Body of pancreas (tissue), 4 donors: ENCODE results near the gene IL15RA. TPM values are rescaled to one million over a fixed set of nuclear protein-coding genes. Genes with fewer than 3 reads are reported as not detected.

Experiments
- ATAC-seq: fragments of 150-250 bp; one replicate; pipeline ENCODE4 v1.9.1; 2016
- DNase-seq, 4 donors: peaks; one replicate each; pipeline ENCODE4 v3.0.0-alpha.2; 2019
- H3K27ac ChIP-seq, 4 donors: fragments of 200-600 bp; sonication (generic); 1 replicate in 3 of 4; 2 replicates in 1 of 4; pipeline versions ENCODE4 v1.5.1 to v1.6.1; 2016 to 2019; ENCODE audit warnings: mild to moderate bottlenecking in 1 of 4, mixed read lengths in 1 of 4, moderate library complexity in 1 of 4
- H3K27me3 ChIP-seq, 2 donors: fragments of 200-600 bp; sonication (generic); one replicate each; pipeline ENCODE4 v1.6.0; 2016; ENCODE audit warnings: mild to moderate bottlenecking in 1 of 2
- H3K36me3 ChIP-seq, 2 donors: fragments of 200-600 bp; sonication (generic); replicated peaks in 1 of 2; 2 replicates each; pipeline ENCODE4 v1.5.1; 2016; ENCODE audit warnings: low read depth in 2 of 2; ENCODE audit not compliant: insufficient read depth in 1 of 2
- H3K4me1 ChIP-seq: fragments of 200-600 bp; sonication (generic); one replicate; pipeline ENCODE4 v1.6.0; 2016
- H3K4me3 ChIP-seq, 2 donors: fragments of 200-600 bp; sonication (generic); 1 replicate in 1 of 2; 2 replicates in 1 of 2; pipeline ENCODE4 v1.5.1; 2016 to 2019
- H3K9me3 ChIP-seq, 3 donors: fragments of 200-600 bp; sonication (generic); 1 replicate in 2 of 3; 2 replicates in 1 of 3; pipeline ENCODE4 v1.5.1; 2016
- CTCF ChIP-seq, 7 experiments: fragments of 450-650 bp in 4 of 7; fragments of 200-600 bp in 3 of 7; sonication (generic) in 3 of 7; IDR thresholded peaks; one replicate each; pipeline ENCODE4 v1.5.1; 2016 to 2019; ENCODE audit warnings: antibody characterized with exemption in 7 of 7
- POLR2A ChIP-seq, 3 donors: fragments of 450-650 bp; IDR thresholded peaks; one replicate each; pipeline ENCODE4 v1.6.1; 2016; ENCODE audit warnings: antibody characterized with exemption in 3 of 3, mild to moderate bottlenecking in 2 of 3
- WGBS, 2 donors: methylation state at CpG; one replicate each; pipeline ENCODE4 v1.1.5; 2017; 5-methylcytosine and 5-hydroxymethylcytosine counted together
- intact Hi-C: fragments of 100-400 bp; cut with DNase I; formaldehyde crosslinking; loops from one replicate; pipeline ENCODE4 v1.15.1; 2023
- total RNA-seq, 2 donors: library from RNA; depleted of rRNA; stranded (reverse); fragments of >200 nt; gene quantifications; one replicate each; pipeline ENCODE4 v1.1.0, GENCODE V29; 2016

Gene IL15RA
- total RNA-seq, 2 donors from 2014 or later = 14.3 to 15.5 TPM

- Histone ChIP-seq H3K9me3 (no peaks in the 10 kb centered on the region), H3K4me1 (peaks cover 45% of the 10 kb centered on the region), H3K27ac (peak overlapping the region; percentile 92 to 100 (median 99)), H3K36me3 (no peaks in the 10 kb centered on the region), H3K27me3 (no peaks in the 10 kb centered on the region), H3K4me3 (peak overlapping the region; percentile 85 to 87)
- intact Hi-C loops = no loop called here
- ATAC-seq (no peak), DNase-seq (no peak)
- 10 to 31% methylated on average over 5 to 6 of the region's 6 CpGs for WGBS, 2 donors
- TF ChIP-seq POLR2A (IDR thresholded peaks at IDR 0.05) (no peak), CTCF (IDR thresholded peaks at IDR 0.05) (peak in 1 of 7 experiments; percentile 1)
These were observed 817 bp upstream of the IL15RA start for GRCh38 chr10:5978230-5978489.

DNA sequence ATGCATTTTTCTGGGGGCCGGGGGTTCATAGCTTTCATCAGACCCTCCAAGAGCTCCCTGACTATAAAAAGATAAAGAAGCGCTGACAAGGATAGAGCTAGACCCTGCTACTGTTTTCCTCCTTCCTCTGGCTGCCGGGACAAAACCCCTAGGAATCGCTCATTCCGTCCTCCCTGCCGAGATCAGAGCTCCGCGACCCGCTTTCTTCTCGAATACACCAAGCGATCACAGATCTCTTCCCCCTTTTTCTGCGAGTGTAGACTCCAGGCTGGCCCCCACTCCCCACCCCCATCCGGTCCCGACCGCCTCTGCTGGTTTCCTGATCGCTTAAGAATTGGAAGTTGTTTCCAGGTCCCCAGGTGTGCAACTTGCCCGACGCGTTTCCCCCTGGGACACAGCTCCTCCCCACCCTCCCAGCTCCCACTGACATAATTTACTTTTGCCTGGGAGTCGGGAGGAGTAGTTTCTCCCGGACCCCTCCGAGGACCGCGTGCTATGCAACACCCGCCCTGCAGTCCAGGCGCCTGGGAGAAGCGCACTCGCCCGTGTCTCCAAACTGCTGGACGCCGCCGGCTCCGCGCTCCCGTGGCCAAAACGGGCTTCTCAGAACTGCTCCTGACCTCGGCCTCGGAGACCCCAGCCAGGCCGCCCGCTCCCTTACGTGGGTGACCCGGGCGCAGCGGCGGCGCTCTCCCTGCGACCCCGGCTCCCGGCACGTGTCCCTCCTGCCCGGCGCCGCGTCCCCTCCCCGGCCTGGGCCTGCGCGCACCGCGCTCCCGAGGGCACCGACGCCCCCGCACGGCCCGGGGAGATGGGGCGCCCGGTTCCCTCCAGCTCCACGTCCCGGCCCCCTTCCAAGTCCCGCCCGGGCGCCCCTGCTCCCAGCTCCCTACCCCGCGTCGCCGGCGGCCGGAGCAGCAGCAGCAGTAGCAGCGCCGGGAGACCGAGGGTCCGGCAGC lies 552 bp downstream of the IL15RA start:
- Histone ChIP-seq H3K36me3 (no peaks in the 10 kb centered on the region), H3K27me3 (no peaks in the 10 kb centered on the region), H3K27ac (peak overlapping the region; percentile 92 to 100 (median 99)), H3K9me3 (no peaks in the 10 kb centered on the region), H3K4me3 (peak overlapping the region; percentile 85 to 87), H3K4me1 (peaks cover 59% of the 10 kb centered on the region)
- 1 to 2% methylated on average over 19 to 69 of the region's 82 CpGs for WGBS, 2 donors
- TF ChIP-seq POLR2A (IDR thresholded peaks at IDR 0.05) = peak in 2 of 3 donors; percentile 58
- peak in 1 of 7 experiments; percentile 1 for TF ChIP-seq CTCF (IDR thresholded peaks at IDR 0.05)
- DNase-seq (peak; percentile 57 to 67 (median 65)), ATAC-seq (peak; percentile 46)
- intact Hi-C loops = no loop called here

GRCh38 chr10:5975641-5976473 lies 1.5 kb downstream of the IL15RA start:
- peak overlapping the region; percentile 92 to 100 (median 99) for H3K27ac ChIP-seq
- DNase-seq = peak in 3 of 4 donors; percentile 44 to 67 (median 44)

GRCh38 chr10:5973069-5973468 lies 4.3 kb downstream of the IL15RA start:
- TF ChIP-seq POLR2A (IDR thresholded peaks at IDR 0.05) = no peak
- TF ChIP-seq CTCF (IDR thresholded peaks at IDR 0.05) = no peak
- Histone ChIP-seq H3K9me3 (no peaks in the 10 kb centered on the region), H3K27ac (no peak overlapping the region), H3K4me1 (peaks cover 75% of the 10 kb centered on the region), H3K27me3 (no peaks in the 10 kb centered on the region), H3K4me3 (no peak overlapping the region), H3K36me3 (no peaks in the 10 kb centered on the region)
- ATAC-seq = no peak
- whole genome bisulfite sequencing, 2 donors = 72 to 97% methylated on average over 4 of the region's 4 CpGs
- DNase-seq = no peak
- intact Hi-C loops = no loop called here

More at GRCh38 chr10:5975641-5976473, 1.5 kb downstream of the IL15RA start:
- Histone ChIP-seq H3K9me3 (no peaks in the 10 kb centered on the region), H3K27me3 (no peaks in the 10 kb centered on the region), H3K36me3 (no peaks in the 10 kb centered on the region), H3K4me1 (peaks cover 68% of the 10 kb centered on the region), H3K4me3 (peak overlapping the region; percentile 85 to 87)
- ATAC-seq = no peak
- 71 to 76% methylated on average over 18 to 20 of the region's 20 CpGs for WGBS, 2 donors
- no peak for TF ChIP-seq CTCF (IDR thresholded peaks at IDR 0.05)
- TF ChIP-seq POLR2A (IDR thresholded peaks at IDR 0.05) = no peak
- intact Hi-C loops = no loop called here
